ENCODE measurements around the gene SRPX.

DNA sequence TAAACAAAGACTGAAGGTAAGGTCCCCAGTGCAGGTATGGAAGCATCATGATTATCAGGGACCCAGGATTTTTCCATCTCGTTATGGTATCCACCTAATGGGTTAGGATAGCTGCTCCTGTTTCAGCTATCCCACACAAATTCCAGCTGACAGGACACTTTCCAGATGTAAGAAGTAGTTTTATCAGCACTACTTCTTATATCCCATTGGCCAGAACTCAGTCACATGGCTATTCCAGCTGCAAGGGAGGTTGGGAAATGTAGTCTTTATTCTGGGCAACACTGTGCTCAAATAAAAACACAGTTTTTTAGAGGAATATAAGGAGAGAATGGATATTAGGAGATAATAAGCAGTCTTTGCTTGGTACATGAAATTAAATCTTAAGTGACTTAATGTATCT, 96.7 kb downstream of the SRPX start:
- TF ChIP-seq, protein P1, sequence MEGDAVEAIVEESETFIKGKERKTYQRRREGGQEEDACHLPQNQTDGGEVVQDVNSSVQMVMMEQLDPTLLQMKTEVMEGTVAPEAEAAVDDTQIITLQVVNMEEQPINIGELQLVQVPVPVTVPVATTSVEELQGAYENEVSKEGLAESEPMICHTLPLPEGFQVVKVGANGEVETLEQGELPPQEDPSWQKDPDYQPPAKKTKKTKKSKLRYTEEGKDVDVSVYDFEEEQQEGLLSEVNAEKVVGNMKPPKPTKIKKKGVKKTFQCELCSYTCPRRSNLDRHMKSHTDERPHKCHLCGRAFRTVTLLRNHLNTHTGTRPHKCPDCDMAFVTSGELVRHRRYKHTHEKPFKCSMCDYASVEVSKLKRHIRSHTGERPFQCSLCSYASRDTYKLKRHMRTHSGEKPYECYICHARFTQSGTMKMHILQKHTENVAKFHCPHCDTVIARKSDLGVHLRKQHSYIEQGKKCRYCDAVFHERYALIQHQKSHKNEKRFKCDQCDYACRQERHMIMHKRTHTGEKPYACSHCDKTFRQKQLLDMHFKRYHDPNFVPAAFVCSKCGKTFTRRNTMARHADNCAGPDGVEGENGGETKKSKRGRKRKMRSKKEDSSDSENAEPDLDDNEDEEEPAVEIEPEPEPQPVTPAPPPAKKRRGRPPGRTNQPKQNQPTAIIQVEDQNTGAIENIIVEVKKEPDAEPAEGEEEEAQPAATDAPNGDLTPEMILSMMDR (conservative IDR thresholded peaks at IDR 0.05; ENCODE audit: low read length): no peak
- TF ChIP-seq EZH2phosphoT487 (IDR thresholded peaks at IDR 0.05; ENCODE audit: borderline replicate concordance, low read depth, low read length): no peak
